Activated B cell treated with CpG ODN at 0.5 μM for 24 hours (primary cell): ENCODE measurements around the gene VSTM4. TPM values are rescaled to one million over a fixed set of nuclear protein-coding genes. Genes with fewer than 3 reads are reported as not detected.

Experiments used
- ATAC-seq: fragments of 200-7000 bp; cut with Tn5 transposase; one replicate; pipeline ENCODE4 v1.10.0; 2021; ENCODE audit warnings: low read depth, mild to moderate bottlenecking, moderate library complexity
- CTCF ChIA-PET: fragments of 350-600 bp; sonication (Branson Sonifier 250); formaldehyde crosslinking; loops from one replicate; lab custom pipeline; 2021; ENCODE audit warnings: antibody characterized with exemption; lab: Charles Lee
- POLR2A ChIA-PET: fragments of 350-600 bp; sonication (Branson Sonifier 250); formaldehyde crosslinking; loops from one replicate; lab custom pipeline; 2021; ENCODE audit warnings: antibody characterized with exemption; lab: Charles Lee
- DNase-seq: peaks from one replicate; pipeline ENCODE4 v3.0.0; 2022
- H3K27ac Mint-ChIP-seq: one replicate; pipeline ENCODE4 v1.8.0; 2020; ENCODE audit warnings: mixed read lengths
- H3K27me3 Mint-ChIP-seq: one replicate; pipeline ENCODE4 v1.8.0; 2021; ENCODE audit warnings: mixed read lengths
- H3K36me3 Mint-ChIP-seq: one replicate; pipeline ENCODE4 v1.8.0; 2021; ENCODE audit warnings: low read depth, mixed read lengths
- H3K4me1 Mint-ChIP-seq: one replicate; pipeline ENCODE4 v1.8.0; 2021; ENCODE audit warnings: mixed read lengths
- H3K4me3 Mint-ChIP-seq: one replicate; pipeline ENCODE4 v1.8.0; 2020; ENCODE audit warnings: mild to moderate bottlenecking, mixed read lengths
- H3K9me3 Mint-ChIP-seq: one replicate; pipeline ENCODE4 v1.8.0; 2020; ENCODE audit warnings: mixed read lengths
- intact Hi-C: fragments of 100-400 bp; cut with micrococcal nuclease; formaldehyde crosslinking; loops from one replicate; pipeline ENCODE4 v1.15.1; 2024
- total RNA-seq: library from RNA; stranded (reverse); gene quantifications from 2 replicates; pipeline ENCODE4 v1.2.3, GENCODE V29; 2022
- TF ChIP-seq, protein P1 (sequence below): fragments of 200-600 bp; IDR thresholded peaks from one replicate; pipeline ENCODE4 v1.8.0; 2022; ENCODE audit warnings: antibody characterized with exemption, mild to moderate bottlenecking

VSTM4 gene
- total RNA-seq, 1 donor from 2014 or later: not detected

- DNase-seq (no peak), ATAC-seq (no peak)
- H3K27me3 Mint-ChIP-seq: no peaks in the 10 kb centered on the region
- TF ChIP-seq, protein P1, sequence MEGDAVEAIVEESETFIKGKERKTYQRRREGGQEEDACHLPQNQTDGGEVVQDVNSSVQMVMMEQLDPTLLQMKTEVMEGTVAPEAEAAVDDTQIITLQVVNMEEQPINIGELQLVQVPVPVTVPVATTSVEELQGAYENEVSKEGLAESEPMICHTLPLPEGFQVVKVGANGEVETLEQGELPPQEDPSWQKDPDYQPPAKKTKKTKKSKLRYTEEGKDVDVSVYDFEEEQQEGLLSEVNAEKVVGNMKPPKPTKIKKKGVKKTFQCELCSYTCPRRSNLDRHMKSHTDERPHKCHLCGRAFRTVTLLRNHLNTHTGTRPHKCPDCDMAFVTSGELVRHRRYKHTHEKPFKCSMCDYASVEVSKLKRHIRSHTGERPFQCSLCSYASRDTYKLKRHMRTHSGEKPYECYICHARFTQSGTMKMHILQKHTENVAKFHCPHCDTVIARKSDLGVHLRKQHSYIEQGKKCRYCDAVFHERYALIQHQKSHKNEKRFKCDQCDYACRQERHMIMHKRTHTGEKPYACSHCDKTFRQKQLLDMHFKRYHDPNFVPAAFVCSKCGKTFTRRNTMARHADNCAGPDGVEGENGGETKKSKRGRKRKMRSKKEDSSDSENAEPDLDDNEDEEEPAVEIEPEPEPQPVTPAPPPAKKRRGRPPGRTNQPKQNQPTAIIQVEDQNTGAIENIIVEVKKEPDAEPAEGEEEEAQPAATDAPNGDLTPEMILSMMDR: no peak
- H3K4me1 Mint-ChIP-seq: peaks cover 8% of the 10 kb centered on the region
- intact Hi-C loops: no loop called here
- peaks cover 23% of the 10 kb centered on the region for H3K36me3 Mint-ChIP-seq
- ChIA-PET POLR2A (no interaction called here), CTCF (interaction anchor here (0.8 to 1.5 kb wide), 2 partner anchors 11 to 504 kb away, joined by 3 read pairs; no protein-coding TSS in a partner anchor)
- no peak overlapping the region for H3K4me3 Mint-ChIP-seq
- no peak overlapping the region for H3K27ac Mint-ChIP-seq
- no peaks in the 10 kb centered on the region for H3K9me3 Mint-ChIP-seq
Measured at GRCh38 chr10:49162063-49162462, 46.7 kb upstream of the VSTM4 start.

- Mint-ChIP-seq H3K4me3 (no peak overlapping the region), H3K9me3 (no peaks in the 10 kb centered on the region), H3K27ac (no peak overlapping the region), H3K27me3 (no peaks in the 10 kb centered on the region), H3K4me1 (peaks cover 8% of the 10 kb centered on the region), H3K36me3 (peaks cover 20% of the 10 kb centered on the region)
- TF ChIP-seq, protein P1: no peak
- DNase-seq (no peak), ATAC-seq (no peak)
- intact Hi-C loops: no loop called here
- POLR2A ChIA-PET: no interaction called here
- CTCF ChIA-PET: interaction anchor here (0.8 to 1.5 kb wide), 2 partner anchors 12 to 503 kb away, joined by 3 read pairs; no protein-coding TSS in a partner anchor
Measured at GRCh38 chr10:49161411-49161997, 46.2 kb upstream of the VSTM4 start.

DNA sequence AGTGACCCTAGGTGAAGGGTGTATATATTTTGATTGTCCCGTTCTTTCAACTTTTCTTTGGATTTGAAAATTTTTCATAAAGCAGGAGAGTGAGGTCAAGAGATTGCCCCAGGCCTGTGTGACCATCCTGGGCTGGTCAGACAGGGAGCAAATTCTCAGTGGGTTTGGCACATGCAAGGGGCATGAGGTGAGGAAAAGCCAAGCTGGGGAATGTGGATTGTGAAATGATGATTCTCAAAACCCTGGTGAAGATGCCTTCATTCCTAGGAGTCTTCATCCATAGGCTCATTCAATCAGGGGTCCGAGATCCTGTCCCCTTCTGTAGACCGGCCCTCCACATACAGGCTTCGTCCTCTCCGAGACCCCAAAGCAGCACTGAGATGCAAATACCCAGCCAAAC lies 45.5 kb upstream of the VSTM4 start:
- Mint-ChIP-seq H3K9me3 (no peaks in the 10 kb centered on the region), H3K27ac (no peak overlapping the region), H3K27me3 (no peaks in the 10 kb centered on the region), H3K36me3 (peaks cover 18% of the 10 kb centered on the region), H3K4me3 (no peak overlapping the region), H3K4me1 (peaks cover 8% of the 10 kb centered on the region)
- ATAC-seq (no peak), DNase-seq (no peak)
- POLR2A ChIA-PET: no interaction called here
- TF ChIP-seq, protein P1: no peak
- CTCF ChIA-PET: no interaction called here
- intact Hi-C loops: no loop called here

- Mint-ChIP-seq H3K4me3 (no peak overlapping the region), H3K27me3 (no peaks in the 10 kb centered on the region), H3K27ac (no peak overlapping the region), H3K4me1 (peaks cover 8% of the 10 kb centered on the region), H3K36me3 (peaks cover 19% of the 10 kb centered on the region), H3K9me3 (no peaks in the 10 kb centered on the region)
- ChIA-PET POLR2A (no interaction called here), CTCF (no interaction called here)
- TF ChIP-seq, protein P1: no peak
- DNase-seq: no peak
- ATAC-seq: no peak
- intact Hi-C loops: no loop called here
Measured at GRCh38 chr10:49160110-49160509, 44.8 kb upstream of the VSTM4 start.

DNA sequence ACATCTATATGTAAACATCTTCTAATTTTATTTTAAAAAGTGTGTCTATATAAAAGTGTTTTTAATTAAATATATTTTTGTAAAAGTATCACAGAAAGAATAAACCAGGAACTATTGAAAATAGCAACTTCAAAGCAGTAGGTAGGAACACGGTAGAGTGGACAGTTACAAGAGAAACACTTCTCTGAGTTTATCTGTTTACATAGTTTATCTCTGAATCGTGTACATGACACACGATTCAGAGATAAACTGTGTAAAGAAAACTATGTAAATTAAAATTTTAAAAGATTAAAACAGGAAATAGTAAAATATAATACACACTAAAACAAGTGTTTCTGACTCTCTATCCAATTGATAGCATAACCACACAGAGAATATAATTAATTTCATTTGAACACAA lies 43.6 kb upstream of the VSTM4 start:
- no peak overlapping the region for H3K4me3 Mint-ChIP-seq
- ChIA-PET CTCF (no interaction called here), POLR2A (no interaction called here)
- no peaks in the 10 kb centered on the region for H3K4me1 Mint-ChIP-seq
- no peaks in the 10 kb centered on the region for H3K27me3 Mint-ChIP-seq
- no peak for ATAC-seq
- DNase-seq: no peak
- H3K27ac Mint-ChIP-seq: no peak overlapping the region
- TF ChIP-seq, protein P1: no peak
- H3K36me3 Mint-ChIP-seq: peaks cover 19% of the 10 kb centered on the region
- intact Hi-C loops: no loop called here
- H3K9me3 Mint-ChIP-seq: no peaks in the 10 kb centered on the region
